HG03097 (cell line): ENCODE data around the gene EPHA7.
A peak's percentile ranks its signal among the peaks of the same experiment; 100 is the strongest.

Experiments used
- ATAC-seq: cut with Tn5 transposase; IDR thresholded peaks from one replicate; pipeline ENCODE4 v1.9.1; 2021; ENCODE audit not compliant: unreplicated experiment, low FRiP score

Gene EPHA7

GRCh38 chr6:93419304-93420162, at the start of gene EPHA7:
Gene EPHA7 (minus strand): TSS chr6:93419559. CDS start chr6:93419341, 218 bp downstream.
- peak; percentile 93 for ATAC-seq

- no peak for ATAC-seq
Observed at GRCh38 chr6:93468291-93468690, 48.9 kb upstream of the EPHA7 start.

- no peak for ATAC-seq
Observed at GRCh38 chr6:93454533-93454932, 35.2 kb upstream of the EPHA7 start.

- ATAC-seq: peak; percentile 86
Observed at GRCh38 chr6:93453956-93454355, 34.6 kb upstream of the EPHA7 start.

- ATAC-seq: no peak
Observed at GRCh38 chr6:93447874-93448273, 28.5 kb upstream of the EPHA7 start.

GRCh38 chr6:93437491-93437890, 18.1 kb upstream of the EPHA7 start:
- ATAC-seq: no peak

- ATAC-seq: no peak
Observed at GRCh38 chr6:93433592-93433991, 14.2 kb upstream of the EPHA7 start.

- no peak for ATAC-seq
Observed at GRCh38 chr6:93424303-93425064, 5.1 kb upstream of the EPHA7 start.

- ATAC-seq: no peak
Observed at GRCh38 chr6:93423542-93423941, 4.2 kb upstream of the EPHA7 start.

- ATAC-seq: no peak
Observed at GRCh38 chr6:93420163-93420795, 920 bp upstream of the EPHA7 start.

- no peak for ATAC-seq
Observed at GRCh38 chr6:93418408-93419303, 703 bp downstream of the EPHA7 start.

- no peak for ATAC-seq
Observed at GRCh38 chr6:93418033-93418407, 1.3 kb downstream of the EPHA7 start.

GRCh38 chr6:93417421-93418013, 1.8 kb downstream of the EPHA7 start:
- no peak for ATAC-seq

GRCh38 chr6:93416571-93417420, 2.6 kb downstream of the EPHA7 start:
- no peak for ATAC-seq

GRCh38 chr6:93413190-93413589, 6.2 kb downstream of the EPHA7 start:
- ATAC-seq: no peak

- ATAC-seq: no peak
Observed at GRCh38 chr6:93412452-93412851, 6.9 kb downstream of the EPHA7 start.

GRCh38 chr6:93407186-93407585, 12.2 kb downstream of the EPHA7 start:
- ATAC-seq: no peak

GRCh38 chr6:93403390-93403789, 16.0 kb downstream of the EPHA7 start:
- ATAC-seq: no peak

GRCh38 chr6:93398723-93399122, 20.6 kb downstream of the EPHA7 start:
- no peak for ATAC-seq
